GM23248 (cell line): ENCODE measurements around the gene MFAP4.

ENCODE experiments used
- EZH2 ChIP-seq: fragments of 200-600 bp; sonication (generic); IDR thresholded peaks from 2 replicates; pipeline ENCODE4 v1.6.1; 2018; ENCODE audit warnings: antibody characterized with exemption, mild to moderate bottlenecking; ENCODE audit not compliant: insufficient read depth, poor library complexity, severe bottlenecking
- EZH2phosphoT487 ChIP-seq: fragments of 200-600 bp; sonication (generic); IDR thresholded peaks from 2 replicates; pipeline ENCODE4 v1.6.1; 2018; ENCODE audit warnings: antibody characterized with exemption, moderate library complexity, mild to moderate bottlenecking, low read depth; ENCODE audit not compliant: insufficient read depth

DNA sequence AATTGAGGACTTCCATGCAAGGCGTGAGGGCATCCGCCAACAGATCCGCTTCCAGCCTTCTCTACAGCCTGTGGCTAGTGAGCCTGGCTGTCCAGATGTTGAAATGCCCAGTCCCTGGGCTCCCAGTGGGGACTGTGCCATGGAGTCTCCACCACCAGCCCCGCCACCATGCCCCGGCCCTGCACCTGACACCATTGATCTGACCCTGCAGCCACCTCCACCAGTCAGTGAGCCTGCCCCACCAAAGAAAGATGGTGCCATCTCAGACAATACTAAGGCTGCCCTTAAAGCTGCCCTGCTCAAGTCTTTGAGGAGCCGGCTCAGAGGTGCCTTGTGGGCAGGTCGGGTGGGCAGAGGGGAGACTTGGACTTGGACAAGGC, 5.6 kb downstream of the MFAP4 start:
- TF ChIP-seq EZH2, result no peak
- no peak for TF ChIP-seq EZH2phosphoT487
